ENCODE measurements around the gene HECW1. TPM values are rescaled to one million over a fixed set of nuclear protein-coding genes. Genes with fewer than 3 reads are reported as not detected.

Gene HECW1
- total and polyA plus RNA-seq, 8 donors: 0.29 to 5.1 (median 3.2) TPM

DNA sequence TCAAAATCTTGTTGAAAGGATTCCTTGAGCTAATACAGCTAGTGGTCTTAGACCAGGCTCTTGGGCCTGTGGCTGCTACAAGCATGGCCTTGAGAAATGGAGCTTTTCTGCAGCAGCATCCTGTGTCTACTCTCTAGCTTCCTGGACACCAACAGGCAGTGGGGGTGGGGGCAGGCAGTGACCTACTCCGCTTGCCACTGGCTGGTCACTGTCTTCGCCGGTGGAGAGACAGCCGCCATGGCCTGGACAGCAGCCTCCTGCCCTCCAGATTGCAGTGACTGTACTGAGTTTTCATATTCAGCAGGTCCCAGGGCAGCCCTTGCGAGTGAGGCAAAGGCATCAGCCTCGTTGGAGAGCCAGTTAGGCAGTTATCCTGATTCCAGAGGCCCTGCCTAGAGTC is 204.6 kb downstream of the HECW1 start:
- no peaks in the 10 kb centered on the region for H3K4me1 ChIP-seq
- no peaks in the 10 kb centered on the region for H3K9me3 ChIP-seq
- no peak for TF ChIP-seq CTCF (IDR thresholded peaks at IDR 0.05)
- H3K27ac ChIP-seq: no peak overlapping the region
- no peaks in the 10 kb centered on the region for H3K36me3 ChIP-seq
- H3K4me3 ChIP-seq: no peak overlapping the region
- DNase-seq: no peak
- H3K27me3 ChIP-seq: no peaks in the 10 kb centered on the region
- intact Hi-C loops (cut with DNase I): no loop called here
- no peak for ATAC-seq

- ATAC-seq: peak; percentile 44
- Histone ChIP-seq H3K27me3 (no peaks in the 10 kb centered on the region), H3K27ac (no peak overlapping the region), H3K9me3 (no peaks in the 10 kb centered on the region), H3K4me3 (no peak overlapping the region), H3K4me1 (no peaks in the 10 kb centered on the region), H3K36me3 (no peaks in the 10 kb centered on the region)
- no peak for TF ChIP-seq CTCF (IDR thresholded peaks at IDR 0.05)
- peak in 2 of 4 donors; percentile 32 to 58 for DNase-seq
- intact Hi-C loops (cut with DNase I): no loop called here
Measured at GRCh38 chr7:43318188-43318770, 205.8 kb downstream of the HECW1 start.

DNA sequence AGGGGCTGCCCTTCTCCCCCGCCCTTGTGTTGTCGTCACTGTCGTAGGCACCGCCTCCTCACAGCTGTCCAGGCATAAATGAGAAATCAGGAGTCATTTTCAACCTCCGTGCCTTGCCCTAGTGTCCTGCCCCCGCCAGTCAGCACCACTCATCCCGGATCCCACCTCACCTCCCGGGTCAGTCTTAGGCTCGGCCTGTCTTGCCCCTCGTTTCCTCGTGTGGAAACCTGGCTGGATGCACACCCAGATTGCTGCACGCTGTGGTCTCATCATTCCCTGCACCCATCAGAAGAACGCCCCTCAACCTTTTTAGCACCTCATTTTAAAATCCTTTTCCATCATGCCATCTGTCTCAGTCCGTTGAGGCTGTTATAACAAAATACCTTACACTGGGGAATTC is 213.1 kb downstream of the HECW1 start:
- H3K27me3 ChIP-seq: peaks cover 0 to 7% of the 10 kb centered on the region in 2 donors
- no peak for TF ChIP-seq CTCF (IDR thresholded peaks at IDR 0.05)
- no peak overlapping the region for H3K4me3 ChIP-seq
- no peaks in the 10 kb centered on the region for H3K36me3 ChIP-seq
- no peak for DNase-seq
- no peak for ATAC-seq
- H3K27ac ChIP-seq: no peak overlapping the region
- H3K9me3 ChIP-seq: no peaks in the 10 kb centered on the region
- intact Hi-C loops (cut with DNase I): no loop called here
- H3K4me1 ChIP-seq: no peaks in the 10 kb centered on the region

DNA sequence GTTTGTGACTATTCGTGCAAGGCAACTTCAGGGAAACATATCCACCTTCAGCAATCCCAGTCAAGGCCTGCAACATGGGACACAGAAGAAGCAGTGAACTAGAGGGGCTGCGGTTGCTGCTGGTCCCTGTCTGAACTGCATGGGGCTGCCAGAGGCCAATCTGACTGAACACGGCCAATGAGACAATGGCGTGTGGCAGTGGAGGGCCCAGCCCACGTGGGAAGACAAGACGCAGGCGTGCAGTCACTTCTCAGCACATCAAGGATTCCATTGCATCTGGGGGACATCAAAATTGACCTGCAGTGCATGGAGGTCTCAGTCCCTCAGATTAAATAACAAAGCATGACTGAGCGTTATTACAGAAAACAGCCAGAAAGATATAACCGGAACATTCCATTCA is 215.9 kb downstream of the HECW1 start:
- Histone ChIP-seq H3K27ac (no peak overlapping the region), H3K4me3 (no peak overlapping the region), H3K36me3 (no peaks in the 10 kb centered on the region), H3K9me3 (no peaks in the 10 kb centered on the region), H3K27me3 (peaks cover 0 to 7% of the 10 kb centered on the region in 2 donors), H3K4me1 (no peaks in the 10 kb centered on the region)
- intact Hi-C loops (cut with DNase I): no loop called here
- DNase-seq (no peak), ATAC-seq (no peak)
- TF ChIP-seq CTCF (IDR thresholded peaks at IDR 0.05): no peak

- Histone ChIP-seq H3K36me3 (no peaks in the 10 kb centered on the region), H3K9me3 (no peaks in the 10 kb centered on the region), H3K4me1 (no peaks in the 10 kb centered on the region), H3K4me3 (no peak overlapping the region), H3K27me3 (peaks cover 0 to 7% of the 10 kb centered on the region in 2 donors), H3K27ac (no peak overlapping the region)
- TF ChIP-seq CTCF (IDR thresholded peaks at IDR 0.05): no peak
- intact Hi-C loops (cut with DNase I): no loop called here
- no peak for ATAC-seq
- DNase-seq: no peak
Measured at GRCh38 chr7:43328785-43329380, 216.4 kb downstream of the HECW1 start.

Measured in left lung (tissue), 10 donors.